HepG2 (cell line): Measurements from ENCODE around the gene PEAK3. TPM values are rescaled to one million over a fixed set of nuclear protein-coding genes. Genes with fewer than 3 reads are reported as not detected.

ENCODE experiments used
- HIVEP1 ChIP-seq: sonication (generic); formaldehyde crosslinking; IDR thresholded peaks from 2 replicates; pipeline ENCODE4 v1.4.0; 2020; ENCODE audit warnings: mild to moderate bottlenecking, missing genetic modification reagents
- HMG20A ChIP-seq: IDR thresholded peaks from 2 replicates; pipeline ENCODE4 v1.6.1; 2016; ENCODE audit warnings: borderline replicate concordance
- KDM2A ChIP-seq: sonication (generic); formaldehyde crosslinking; IDR thresholded peaks from 2 replicates; pipeline ENCODE4 v1.4.0; 2020; ENCODE audit warnings: low read depth, missing genetic modification reagents, borderline replicate concordance
- NR2F2 ChIP-seq: IDR thresholded peaks from 2 replicates; pipeline ENCODE4 v1.6.1; 2012; ENCODE audit warnings: low read depth, inconsistent platforms, borderline replicate concordance
- NR2F6 ChIP-seq, 2 experiments: IDR thresholded peaks; 2 replicates each; pipeline ENCODE4 v1.6.1; 2016; ENCODE audit warnings: antibody characterized with exemption in 1 of 2, mild to moderate bottlenecking in 1 of 2
- PCBP2 ChIP-seq: fragments of 200-400 bp; formaldehyde crosslinking; optimal IDR thresholded peaks from 2 replicates; pipeline ENCODE3; 2018; ENCODE audit warnings: low read length, low read depth; ENCODE audit not compliant: poor library complexity, severe bottlenecking
- PHF5A ChIP-seq: IDR thresholded peaks from one replicate; pipeline ENCODE4 v1.6.1; 2018; ENCODE audit warnings: low read depth, missing genetic modification reagents; ENCODE audit not compliant: unreplicated experiment
- RBFOX2 ChIP-seq: fragments of 200-400 bp; formaldehyde crosslinking; IDR thresholded peaks from 2 replicates; pipeline ENCODE4 v1.6.1; 2017; ENCODE audit warnings: low read depth, mild to moderate bottlenecking, low read length
- SALL1 ChIP-seq: sonication (generic); formaldehyde crosslinking; IDR thresholded peaks from 2 replicates; pipeline ENCODE4 v1.8.0; 2022; ENCODE audit warnings: mild to moderate bottlenecking, missing genetic modification reagents
- SAP130 ChIP-seq: IDR thresholded peaks from 2 replicates; pipeline ENCODE4 v1.6.1; 2016; ENCODE audit warnings: low read depth
- SOX5 ChIP-seq: IDR thresholded peaks from 2 replicates; pipeline ENCODE4 v1.6.1; 2016; ENCODE audit warnings: borderline replicate concordance
- TBL1XR1 ChIP-seq: fragments of 150-350 bp; IDR thresholded peaks from 2 replicates; pipeline ENCODE4 v1.6.1; 2014; ENCODE audit warnings: borderline replicate concordance, low read length; ENCODE audit not compliant: partially characterized antibody
- TCF7L2 ChIP-seq: IDR thresholded peaks from 2 replicates; pipeline ENCODE4 v1.6.1; 2011; ENCODE audit warnings: mild to moderate bottlenecking, low read depth, low read length, moderate library complexity
- TFDP1 ChIP-seq: IDR thresholded peaks from 2 replicates; pipeline ENCODE4 v1.6.1; 2016; ENCODE audit warnings: missing compliant biosample characterization, missing genetic modification reagents, borderline replicate concordance
- ZBTB21 ChIP-seq: sonication (generic); formaldehyde crosslinking; IDR thresholded peaks from 2 replicates; pipeline ENCODE4 v1.4.0; 2020; ENCODE audit warnings: missing genetic modification reagents
- ZBTB25 ChIP-seq: IDR thresholded peaks from 2 replicates; pipeline ENCODE4 v1.6.1; 2018; ENCODE audit warnings: missing genetic modification reagents
- ZBTB34 ChIP-seq: sonication (generic); formaldehyde crosslinking; IDR thresholded peaks from 2 replicates; pipeline ENCODE4 v1.8.0; 2022; ENCODE audit warnings: mild to moderate bottlenecking, missing genetic modification reagents
- ZFAT ChIP-seq: sonication (generic); formaldehyde crosslinking; conservative IDR thresholded peaks from 2 replicates; pipeline ENCODE4 v1.8.1; 2023; ENCODE audit warnings: missing genetic modification reagents, inconsistent platforms
- ZNF264 ChIP-seq: sonication (generic); formaldehyde crosslinking; IDR thresholded peaks from 2 replicates; pipeline ENCODE4 v1.4.0; 2020; ENCODE audit warnings: missing genetic modification reagents
- ZNF274 ChIP-seq: sonication (generic); formaldehyde crosslinking; IDR thresholded peaks from 2 replicates; pipeline ENCODE4 v1.5.1; 2020; ENCODE audit warnings: mild to moderate bottlenecking, missing genetic modification reagents
- ZNF317 ChIP-seq: sonication (generic); formaldehyde crosslinking; IDR thresholded peaks from 2 replicates; pipeline ENCODE4 v1.5.0; 2020; ENCODE audit warnings: mild to moderate bottlenecking, missing genetic modification reagents
- ZNF574 ChIP-seq: sonication (generic); formaldehyde crosslinking; IDR thresholded peaks from 2 replicates; pipeline ENCODE4 v1.4.0; 2020; ENCODE audit warnings: missing genetic modification reagents
- ZNF703 ChIP-seq: sonication (generic); formaldehyde crosslinking; IDR thresholded peaks from 2 replicates; pipeline ENCODE4 v1.5.1; 2020; ENCODE audit warnings: missing genetic modification reagents, mild to moderate bottlenecking, moderate library complexity, borderline replicate concordance
- ZNF747 ChIP-seq: sonication (generic); formaldehyde crosslinking; IDR thresholded peaks from 2 replicates; pipeline ENCODE4 v1.8.1; 2023; ENCODE audit warnings: missing genetic modification reagents, mild to moderate bottlenecking, borderline replicate concordance
- ZNF780A ChIP-seq: sonication (generic); formaldehyde crosslinking; IDR thresholded peaks from 2 replicates; pipeline ENCODE4 v1.8.0; 2022; ENCODE audit warnings: mild to moderate bottlenecking, missing genetic modification reagents, moderate library complexity
- polyA plus RNA-seq, 8 experiments: library from polyadenylated mRNA; depleted of rRNA in 3 of 8; stranded (reverse) in 7 of 8; unstranded in 1 of 8; fragments of >200 nt; fragmentation: Illumina TruSeq in 4 of 8; extraction: Trizol in 4 of 8; gene quantifications; 2 replicates each; pipeline versions ENCODE4 v1.2.1 to v1.2.3, GENCODE V29; 2011 to 2016; ENCODE audit warnings: low read depth in 4 of 8, missing spikeins in 1 of 8, mixed read lengths in 1 of 8; ENCODE audit not compliant: insufficient read depth in 1 of 8
- total RNA-seq, 5 experiments: library from RNA; depleted of rRNA; stranded (reverse); fragments of >200 nt; fragmentation: Illumina TruSeq; extraction: Trizol; gene quantifications; 2 replicates each; pipeline ENCODE4 v1.2.3, GENCODE V29; 2016; ENCODE audit warnings: low read depth in 1 of 5

The PEAK3 gene
- total and polyA plus RNA-seq, 2 of the 13 experiments (the other 11 are each of a cell fraction or from before 2014, with no cell fraction given): not detected

GRCh38 chr19:2235381-2236063 lies 46.5 kb downstream of the PEAK3 start (continued):
- TF ChIP-seq ZNF274 (no peak), PHF5A (CRISPR knock-in tag) (peak; percentile 37), ZBTB21 (no peak), ZNF264 (CRISPR knock-in tag) (no peak), ZNF703 (CRISPR knock-in tag) (no peak), PCBP2 (no peak), SALL1 (peak; percentile 53; the same call in 1 of the 2 replicates), TBL1XR1 (peak; percentile 83), NR2F6 (IDR thresholded peaks at IDR 0.05) (peak; percentile 18; the same call in 1 of the 2 replicates), NR2F6 (CRISPR knock-in tag; IDR thresholded peaks at IDR 0.05) (peak; percentile 47), ZNF317 (CRISPR knock-in tag) (no peak; the same call in 1 of the 2 replicates), TFDP1 (CRISPR knock-in tag) (peak; percentile 61; the same call in 1 of the 2 replicates), ZFAT (CRISPR knock-in tag) (no peak), ZBTB25 (CRISPR knock-in tag) (no peak), NR2F2 (peak; percentile 8; the same call in 1 of the 2 replicates), KDM2A (no peak), HIVEP1 (CRISPR knock-in tag) (no peak; the same call in 1 of the 2 replicates), ZNF780A (CRISPR knock-in tag) (0 out of 2 replicates have a peak, but pooled peaks have one; percentile 42), TCF7L2 (no peak), RBFOX2 (peak; percentile 61; the same call in 1 of the 2 replicates), ZNF574 (CRISPR knock-in tag) (peak; percentile 12; the same call in 1 of the 2 replicates), HMG20A (CRISPR knock-in tag) (peak; percentile 23; the same call in 1 of the 2 replicates), ZBTB34 (CRISPR knock-in tag) (peak; percentile 56; the same call in 1 of the 2 replicates), ZNF747 (CRISPR knock-in tag) (no peak), SAP130 (CRISPR knock-in tag) (peak; percentile 69), SOX5 (CRISPR knock-in tag) (peak; percentile 86)
